Mesendoderm (in vitro differentiated cells): ENCODE measurements around the gene SLC30A7.

Experiments
- DNase-seq: peaks from one replicate; pipeline ENCODE4 v3.0.0; 2013
- H2AK5ac ChIP-seq: 2 replicates; pipeline ENCODE4 v1.6.1; 2013; ENCODE audit warnings: low read length, inconsistent platforms
- H2BK120ac ChIP-seq: 2 replicates; pipeline ENCODE4 v1.6.1; 2013; ENCODE audit warnings: low read depth, mild to moderate bottlenecking, low read length, moderate library complexity, mixed read lengths
- H2BK15ac ChIP-seq: replicated peaks from 2 replicates; pipeline ENCODE4 v1.6.1; 2013; ENCODE audit warnings: low read depth, mild to moderate bottlenecking, moderate library complexity
- H2BK5ac ChIP-seq: 2 replicates; pipeline ENCODE4 v1.6.1; 2013; ENCODE audit warnings: low read length, inconsistent platforms
- H3K18ac ChIP-seq: 2 replicates; pipeline ENCODE4 v1.6.1; 2013; ENCODE audit warnings: mild to moderate bottlenecking, low read length, mixed read lengths
- H3K23ac ChIP-seq: one replicate; pipeline ENCODE4 v1.6.1; 2013; ENCODE audit warnings: low read length
- H3K27ac ChIP-seq: 2 replicates; pipeline ENCODE4 v1.5.1; 2013; ENCODE audit warnings: low read depth, mild to moderate bottlenecking, inconsistent platforms, low read length, moderate library complexity
- H3K27me3 ChIP-seq: 2 replicates; pipeline ENCODE4 v1.6.1; 2013; ENCODE audit warnings: low read length, control low read depth, mild to moderate bottlenecking, inconsistent platforms; ENCODE audit not compliant: insufficient read depth, poor library complexity
- H3K36me3 ChIP-seq: 2 replicates; pipeline ENCODE4 v1.6.1; 2013; ENCODE audit warnings: low read length, inconsistent platforms; ENCODE audit not compliant: control insufficient read depth, insufficient read depth
- H3K4ac ChIP-seq: one replicate; pipeline ENCODE4 v1.6.1; 2013; ENCODE audit warnings: low read depth, mild to moderate bottlenecking, low read length, moderate library complexity
- H3K4me1 ChIP-seq: 2 replicates; pipeline ENCODE4 v1.6.1; 2013; ENCODE audit warnings: low read depth, low read length, inconsistent platforms; ENCODE audit not compliant: control insufficient read depth
- H3K4me2 ChIP-seq: 2 replicates; pipeline ENCODE4 v1.6.1; 2013; ENCODE audit warnings: low read length
- H3K4me3 ChIP-seq: 2 replicates; pipeline ENCODE4 v1.5.1; 2013; ENCODE audit warnings: mild to moderate bottlenecking, low read length
- H3K56ac ChIP-seq: one replicate; pipeline ENCODE4 v1.6.1; 2013; ENCODE audit warnings: low read length
- H3K79me1 ChIP-seq: 2 replicates; pipeline ENCODE4 v1.6.1; 2013; ENCODE audit warnings: low read length, inconsistent platforms
- H3K79me2 ChIP-seq: 2 replicates; pipeline ENCODE4 v1.6.1; 2013; ENCODE audit warnings: mild to moderate bottlenecking, low read length; ENCODE audit not compliant: control insufficient read depth, insufficient read depth
- H3K9ac ChIP-seq: 2 replicates; pipeline ENCODE4 v1.6.1; 2013; ENCODE audit warnings: low read length, inconsistent platforms
- H4K5ac ChIP-seq: one replicate; pipeline ENCODE4 v1.6.1; 2013; ENCODE audit warnings: low read length
- H4K8ac ChIP-seq: one replicate; pipeline ENCODE4 v1.6.1; 2013; ENCODE audit warnings: low read depth, mild to moderate bottlenecking, control low read depth, low read length, moderate library complexity
- whole genome bisulfite sequencing: extraction: QIAGEN DNeasy Blood & Tissue Kit; methylation state at CpG from one replicate; pipeline ENCODE4 v1.1.7; 2013; ENCODE audit warnings: low lambda C conversion rate, missing lambda C conversion rate; ENCODE audit not compliant: insufficient coverage; ENCODE audit errors: extremely low coverage; 5-methylcytosine and 5-hydroxymethylcytosine counted together

The SLC30A7 gene

GRCh38 chr1:101006553-101006952 lies 110.7 kb downstream of the SLC30A7 start:
- Histone ChIP-seq H3K79me1 (no peaks in the 10 kb centered on the region), H3K56ac (no peak overlapping the region), H3K36me3 (no peaks in the 10 kb centered on the region), H3K4me3 (no peak overlapping the region), H3K27ac (no peak overlapping the region), H3K4ac (no peak overlapping the region), H4K8ac (no peak overlapping the region), H4K5ac (no peak overlapping the region), H3K9ac (no peak overlapping the region), H3K27me3 (no peaks in the 10 kb centered on the region), H3K18ac (no peak overlapping the region), H3K4me2 (no peak overlapping the region), H2AK5ac (no peak overlapping the region), H3K23ac (no peak overlapping the region), H3K79me2 (no peaks in the 10 kb centered on the region), H2BK120ac (no peak overlapping the region), H3K4me1 (peaks cover 4% of the 10 kb centered on the region), H2BK15ac (no peak overlapping the region), H2BK5ac (no peak overlapping the region)
- no peak for DNase-seq
- no CpG with 5 or more reads among the region's 2 CpGs for WGBS

- no peaks in the 10 kb centered on the region for H3K27me3 ChIP-seq
- no peak overlapping the region for H2BK5ac ChIP-seq
- H3K4ac ChIP-seq = no peak overlapping the region
- H3K4me1 ChIP-seq = no peaks in the 10 kb centered on the region
- no peak overlapping the region for H4K5ac ChIP-seq
- no peaks in the 10 kb centered on the region for H3K79me1 ChIP-seq
- no peak overlapping the region for H3K56ac ChIP-seq
- DNase-seq = no peak
- H3K18ac ChIP-seq = no peak overlapping the region
- WGBS = 100% methylated on average over 2 of the region's 3 CpGs
- H2AK5ac ChIP-seq = no peak overlapping the region
- H3K23ac ChIP-seq = no peak overlapping the region
- H2BK15ac ChIP-seq = no peak overlapping the region
- no peak overlapping the region for H4K8ac ChIP-seq
- no peak overlapping the region for H2BK120ac ChIP-seq
- no peak overlapping the region for H3K9ac ChIP-seq
- H3K4me3 ChIP-seq = no peak overlapping the region
- no peak overlapping the region for H3K4me2 ChIP-seq
- H3K36me3 ChIP-seq = no peaks in the 10 kb centered on the region
- no peaks in the 10 kb centered on the region for H3K79me2 ChIP-seq
- no peak overlapping the region for H3K27ac ChIP-seq
Measured at GRCh38 chr1:101008229-101008834, 112.4 kb downstream of the SLC30A7 start.

GRCh38 chr1:101013776-101014175 lies 117.9 kb downstream of the SLC30A7 start:
- Histone ChIP-seq H4K5ac (no peak overlapping the region), H2BK120ac (no peak overlapping the region), H3K18ac (no peak overlapping the region), H2AK5ac (no peak overlapping the region), H2BK5ac (no peak overlapping the region), H3K36me3 (no peaks in the 10 kb centered on the region), H3K4ac (no peak overlapping the region), H3K79me1 (no peaks in the 10 kb centered on the region), H3K4me3 (no peak overlapping the region), H3K4me2 (no peak overlapping the region), H3K79me2 (no peaks in the 10 kb centered on the region), H3K9ac (no peak overlapping the region), H3K23ac (no peak overlapping the region), H2BK15ac (no peak overlapping the region), H3K4me1 (no peaks in the 10 kb centered on the region), H3K56ac (no peak overlapping the region), H3K27ac (no peak overlapping the region), H4K8ac (no peak overlapping the region), H3K27me3 (no peaks in the 10 kb centered on the region)
- WGBS = no CpG with 5 or more reads among the region's 1 CpG
- DNase-seq = no peak

- no peaks in the 10 kb centered on the region for H3K79me2 ChIP-seq
- no peak overlapping the region for H2BK15ac ChIP-seq
- no CpG with 5 or more reads among the region's 1 CpG for WGBS
- H3K36me3 ChIP-seq = no peaks in the 10 kb centered on the region
- peak; percentile 10 for DNase-seq
- H3K4ac ChIP-seq = no peak overlapping the region
- H3K27ac ChIP-seq = no peak overlapping the region
- no peak overlapping the region for H3K4me3 ChIP-seq
- no peak overlapping the region for H2AK5ac ChIP-seq
- H3K79me1 ChIP-seq = no peaks in the 10 kb centered on the region
- no peak overlapping the region for H3K9ac ChIP-seq
- no peak overlapping the region for H2BK5ac ChIP-seq
- H3K23ac ChIP-seq = no peak overlapping the region
- no peaks in the 10 kb centered on the region for H3K27me3 ChIP-seq
- no peaks in the 10 kb centered on the region for H3K4me1 ChIP-seq
- H4K8ac ChIP-seq = no peak overlapping the region
- no peak overlapping the region for H4K5ac ChIP-seq
- H2BK120ac ChIP-seq = no peak overlapping the region
- H3K56ac ChIP-seq = no peak overlapping the region
- H3K4me2 ChIP-seq = no peak overlapping the region
- H3K18ac ChIP-seq = no peak overlapping the region
Measured at GRCh38 chr1:101017448-101017847, 121.6 kb downstream of the SLC30A7 start.

GRCh38 chr1:101022294-101022693 lies 126.4 kb downstream of the SLC30A7 start:
- Histone ChIP-seq H3K56ac (no peak overlapping the region), H3K18ac (no peak overlapping the region), H3K79me2 (peaks cover 7% of the 10 kb centered on the region), H3K9ac (no peak overlapping the region), H2BK15ac (no peak overlapping the region), H3K79me1 (no peaks in the 10 kb centered on the region), H3K27ac (no peak overlapping the region), H2BK5ac (no peak overlapping the region), H3K27me3 (no peaks in the 10 kb centered on the region), H3K23ac (no peak overlapping the region), H4K5ac (no peak overlapping the region), H3K4ac (no peak overlapping the region), H3K4me2 (no peak overlapping the region), H4K8ac (no peak overlapping the region), H3K4me1 (no peaks in the 10 kb centered on the region), H2AK5ac (no peak overlapping the region), H3K36me3 (no peaks in the 10 kb centered on the region), H3K4me3 (no peak overlapping the region), H2BK120ac (no peak overlapping the region)
- WGBS = no CpG with 5 or more reads among the region's 3 CpGs
- no peak for DNase-seq

- Histone ChIP-seq H3K36me3 (no peaks in the 10 kb centered on the region), H3K56ac (peak overlapping the region; percentile 95), H3K27me3 (no peaks in the 10 kb centered on the region), H2BK15ac (no peak overlapping the region), H3K4me1 (no peaks in the 10 kb centered on the region), H3K27ac (no peak overlapping the region), H3K4me2 (peak overlapping the region; percentile 95), H3K79me2 (peaks cover 7% of the 10 kb centered on the region), H3K18ac (peak overlapping the region; percentile 9), H4K8ac (peak overlapping the region; percentile 69), H3K4me3 (peak overlapping the region; percentile 92), H3K9ac (peak overlapping the region; percentile 97), H2AK5ac (peak overlapping the region; percentile 77), H3K79me1 (no peaks in the 10 kb centered on the region), H3K23ac (no peak overlapping the region), H3K4ac (no peak overlapping the region), H2BK120ac (no peak overlapping the region), H4K5ac (peak overlapping the region; percentile 53), H2BK5ac (no peak overlapping the region)
- no peak for DNase-seq
- WGBS = no CpG with 5 or more reads among the region's 9 CpGs
Measured at GRCh38 chr1:101025283-101025656, 129.4 kb downstream of the SLC30A7 start.
